HepG2 (cell line): ENCODE measurements around the gene CXXC5. TPM values are rescaled to one million over a fixed set of nuclear protein-coding genes. Genes with fewer than 3 reads are reported as not detected.
A peak's percentile ranks its signal among the peaks of the same experiment; 100 is the strongest.

Experiments used
- ATAC-seq: fragments of 200-7000 bp; cut with Tn5 transposase; 3 replicates; pipeline ENCODE4 v1.9.1; 2020; ENCODE audit warnings: mild to moderate bottlenecking, moderate library complexity
- BruUV-seq: library from RNA; stranded (reverse); fragments of 400-500 nt; replicated peaks from 2 replicates; lab custom pipeline; 2021; lab: Mats Ljungman, UMichigan
- CTCF ChIA-PET: fragments of 300-600 bp; formaldehyde crosslinking; extraction: SDS; loops from one replicate; lab custom pipeline; 2021; ENCODE audit warnings: low total read pairs, inconsistent platforms, low intra/inter-chr PET ratio; lab: Yijun Ruan, JAX
- POLR2A ChIA-PET: fragments of 350-600 bp; sonication (Branson Sonifier 250); formaldehyde crosslinking; loops from one replicate; lab custom pipeline; 2020; ENCODE audit warnings: antibody characterized with exemption, inconsistent platforms; lab: Yijun Ruan, JAX
- DNase-seq: peaks from one replicate; pipeline ENCODE4 v3.0.0-alpha.2; 2015; ENCODE audit warnings: low spot score
- FAIRE-seq: peaks from 3 replicates; lab custom pipeline; 2011; peaks lifted over from hg19 to GRCh38; lab: Jason Lieb, UNC
- H2AFZ ChIP-seq: one replicate; pipeline ENCODE4 v1.6.1; 2011; ENCODE audit warnings: low read length, inconsistent platforms
- H3K27ac ChIP-seq: fragments of 300-600 bp; 3 replicates; pipeline ENCODE4 v1.8.0; 2011; ENCODE audit warnings: mixed run types, mild to moderate bottlenecking, mixed read lengths, low read length, inconsistent platforms; ENCODE audit not compliant: insufficient read depth; ENCODE audit errors: extremely low read length
- H3K27me3 ChIP-seq, 2 experiments: fragments of 200-600 bp in 1 of 2; 2 replicates in 1 of 2; 3 replicates in 1 of 2; pipeline versions ENCODE4 v1.6.0 to v1.8.0; 2011; ENCODE audit warnings: low read length in 2 of 2, mild to moderate bottlenecking in 2 of 2, moderate library complexity in 2 of 2, inconsistent platforms in 1 of 2; ENCODE audit not compliant: insufficient read depth in 2 of 2, control insufficient read depth in 1 of 2
- H3K36me3 ChIP-seq, 2 experiments: fragments of 200-600 bp in 1 of 2; replicated peaks in 1 of 2; 2 replicates in 1 of 2; 3 replicates in 1 of 2; pipeline versions ENCODE4 v1.5.1 to v1.8.0; 2011; ENCODE audit warnings: low read length in 2 of 2, inconsistent platforms in 1 of 2; ENCODE audit not compliant: insufficient read depth in 2 of 2, control insufficient read depth in 1 of 2
- H3K4me1 ChIP-seq: 2 replicates; pipeline ENCODE4 v1.5.1; 2012; ENCODE audit warnings: low read length, inconsistent platforms; ENCODE audit not compliant: insufficient read depth
- H3K4me2 ChIP-seq: 2 replicates; pipeline ENCODE4 v1.6.0; 2011; ENCODE audit warnings: low read depth, low read length, inconsistent platforms
- H3K4me3 ChIP-seq, 3 experiments: fragments of 200-600 bp in 1 of 3; sonication (generic), shearing (Covaris generic) in 1 of 3; replicated peaks in 1 of 3; 2 replicates each; pipeline ENCODE4 v1.5.1; 2011 to 2016; ENCODE audit warnings: low read length in 3 of 3, inconsistent platforms in 2 of 3, low read depth in 2 of 3, mild to moderate bottlenecking in 2 of 3, control low read depth in 1 of 3, mixed read lengths in 1 of 3; ENCODE audit not compliant: insufficient read depth in 1 of 3
- H3K79me2 ChIP-seq: one replicate; pipeline ENCODE4 v1.6.1; 2011; ENCODE audit warnings: low read length, inconsistent platforms; ENCODE audit not compliant: insufficient read depth
- H3K9ac ChIP-seq: 2 replicates; pipeline ENCODE4 v1.6.0; 2011; ENCODE audit warnings: mild to moderate bottlenecking, low read depth, low read length, inconsistent platforms; ENCODE audit not compliant: insufficient read depth
- H3K9me3 ChIP-seq: 2 replicates; pipeline ENCODE4 v1.5.1; 2012; ENCODE audit warnings: mild to moderate bottlenecking, low read length
- H4K20me1 ChIP-seq: 2 replicates; pipeline ENCODE4 v1.6.0; 2011; ENCODE audit warnings: inconsistent platforms, mild to moderate bottlenecking, low read length, moderate library complexity; ENCODE audit not compliant: insufficient read depth
- AGO1 ChIP-seq: fragments of 200-400 bp; formaldehyde crosslinking; IDR thresholded peaks from 2 replicates; pipeline ENCODE4 v1.6.1; 2017; ENCODE audit warnings: mild to moderate bottlenecking, low read depth, low read length, moderate library complexity; ENCODE audit not compliant: poor library complexity, severe bottlenecking
- AGO2 ChIP-seq: fragments of 200-400 bp; formaldehyde crosslinking; optimal IDR thresholded peaks from 2 replicates; pipeline ENCODE3; 2017; ENCODE audit warnings: mild to moderate bottlenecking, low read depth, low read length, moderate library complexity
- AKAP8 ChIP-seq: sonication (generic); formaldehyde crosslinking; IDR thresholded peaks from 2 replicates; pipeline ENCODE4 v1.5.1; 2020; ENCODE audit warnings: mild to moderate bottlenecking, missing genetic modification reagents
- GABPB1 ChIP-seq: IDR thresholded peaks from 2 replicates; pipeline ENCODE4 v1.6.1; 2016; ENCODE audit warnings: mild to moderate bottlenecking, missing genetic modification reagents, moderate library complexity, missing compliant biosample characterization
- HNRNPL ChIP-seq: fragments of 200-400 bp; formaldehyde crosslinking; IDR thresholded peaks from 2 replicates; pipeline ENCODE4 v1.6.1; 2017; ENCODE audit warnings: mild to moderate bottlenecking, low read depth, low read length
- HNRNPLL ChIP-seq: fragments of 200-400 bp; formaldehyde crosslinking; IDR thresholded peaks from 2 replicates; pipeline ENCODE4 v1.6.1; 2017; ENCODE audit warnings: mild to moderate bottlenecking, low read depth, low read length; ENCODE audit not compliant: poor library complexity, severe bottlenecking
- KDM2A ChIP-seq: sonication (generic); formaldehyde crosslinking; IDR thresholded peaks from 2 replicates; pipeline ENCODE4 v1.4.0; 2020; ENCODE audit warnings: low read depth, missing genetic modification reagents, borderline replicate concordance
- KMT2A ChIP-seq: sonication (generic); formaldehyde crosslinking; IDR thresholded peaks from 2 replicates; pipeline ENCODE4 v1.4.0; 2020; ENCODE audit warnings: missing genetic modification reagents
- MBD4 ChIP-seq: IDR thresholded peaks from 2 replicates; pipeline ENCODE4 v1.6.1; 2012; ENCODE audit warnings: low read length, inconsistent platforms, borderline replicate concordance
- MXD4 ChIP-seq: IDR thresholded peaks from 2 replicates; pipeline ENCODE4 v1.6.1; 2016; ENCODE audit warnings: mild to moderate bottlenecking, missing biosample characterization, missing genetic modification reagents
- PHF8 ChIP-seq: sonication (generic); formaldehyde crosslinking; IDR thresholded peaks from 2 replicates; pipeline ENCODE4 v1.5.0; 2020; ENCODE audit warnings: missing genetic modification reagents
- RBM22 ChIP-seq: fragments of 200-400 bp; formaldehyde crosslinking; optimal IDR thresholded peaks from 2 replicates; pipeline ENCODE3; 2017; ENCODE audit warnings: mild to moderate bottlenecking, low read length, moderate library complexity
- RFX5 ChIP-seq: IDR thresholded peaks from 2 replicates; pipeline ENCODE4 v1.6.1; 2011; ENCODE audit warnings: low read depth, low read length, improper control_type of control experiment
- RORA ChIP-seq: sonication (generic); formaldehyde crosslinking; IDR thresholded peaks from 2 replicates; pipeline ENCODE4 v1.5.0; 2020; ENCODE audit warnings: mild to moderate bottlenecking, missing genetic modification reagents, moderate library complexity
- TAF15 ChIP-seq: fragments of 200-400 bp; formaldehyde crosslinking; IDR thresholded peaks from one replicate; pipeline ENCODE4 v1.6.1; 2018; ENCODE audit warnings: mild to moderate bottlenecking, low read depth, low read length; ENCODE audit not compliant: poor library complexity, severe bottlenecking
- TARDBP ChIP-seq: sonication (generic); formaldehyde crosslinking; IDR thresholded peaks from 2 replicates; pipeline ENCODE4 v1.8.0; 2022; ENCODE audit warnings: mild to moderate bottlenecking, missing genetic modification reagents
- TEAD3 ChIP-seq: optimal IDR thresholded peaks from 2 replicates; pipeline ENCODE3; 2016; ENCODE audit warnings: borderline replicate concordance
- ZNF235 ChIP-seq: sonication (generic); formaldehyde crosslinking; IDR thresholded peaks from 2 replicates; pipeline ENCODE4 v1.8.1; 2023; ENCODE audit warnings: mild to moderate bottlenecking, missing genetic modification reagents, borderline replicate concordance
- ZNF382 ChIP-seq: sonication (generic); formaldehyde crosslinking; IDR thresholded peaks from 2 replicates; pipeline ENCODE4 v1.5.0; 2020; ENCODE audit warnings: missing genetic modification reagents, mild to moderate bottlenecking, borderline replicate concordance
- ZNF687 ChIP-seq: sonication (generic); formaldehyde crosslinking; IDR thresholded peaks from 2 replicates; pipeline ENCODE4 v1.5.1; 2020; ENCODE audit warnings: mild to moderate bottlenecking, missing genetic modification reagents, moderate library complexity
- ZNF768 ChIP-seq: sonication (generic); formaldehyde crosslinking; IDR thresholded peaks from 2 replicates; pipeline ENCODE4 v1.4.0; 2020; ENCODE audit warnings: missing genetic modification reagents
- ZNF775 ChIP-seq: sonication (generic); formaldehyde crosslinking; IDR thresholded peaks from 2 replicates; pipeline ENCODE4 v1.4.0; 2020; ENCODE audit warnings: missing genetic modification reagents, mild to moderate bottlenecking, moderate library complexity, borderline replicate concordance
- WGBS: methylation state at CpG from one replicate; pipeline ENCODE4 v1.1.6; 2017; ENCODE audit warnings: low lambda C conversion rate; 5-methylcytosine and 5-hydroxymethylcytosine counted together
- in situ Hi-C: cut with HindIII; loops from 2 replicates; pipeline ENCODE4 v1.10.0; 2017; ENCODE audit warnings: low pct_unique_long_range_greater_than_20kb; ENCODE audit not compliant: extremely low pct_ligation_motif_present
- intact Hi-C: fragments of 100-400 bp; cut with micrococcal nuclease; formaldehyde crosslinking; loops from one replicate; pipeline ENCODE4 v1.10.0; 2022; ENCODE audit not compliant: unreplicated experiment
- polyA plus RNA-seq, 8 experiments: library from polyadenylated mRNA; depleted of rRNA in 3 of 8; stranded (reverse) in 7 of 8; unstranded in 1 of 8; fragments of >200 nt; fragmentation: Illumina TruSeq in 4 of 8; extraction: Trizol in 4 of 8; gene quantifications; 2 replicates each; pipeline versions ENCODE4 v1.2.1 to v1.2.3, GENCODE V29; 2011 to 2016; ENCODE audit warnings: low read depth in 4 of 8, missing spikeins in 1 of 8, mixed read lengths in 1 of 8; ENCODE audit not compliant: insufficient read depth in 1 of 8
- total RNA-seq, 5 experiments: library from RNA; depleted of rRNA; stranded (reverse); fragments of >200 nt; fragmentation: Illumina TruSeq; extraction: Trizol; gene quantifications; 2 replicates each; pipeline ENCODE4 v1.2.3, GENCODE V29; 2016; ENCODE audit warnings: low read depth in 1 of 5

The CXXC5 gene
- total and polyA plus RNA-seq, 2 of the 13 experiments (the other 11 are each of a cell fraction or from before 2014, with no cell fraction given), result 32.3 to 33.0 TPM

- Histone ChIP-seq H4K20me1 (no peaks in the 10 kb centered on the region), H3K27ac (no peak overlapping the region), H3K27me3 (no peaks in the 10 kb centered on the region), H2AFZ (no peak overlapping the region), H3K79me2 (no peaks in the 10 kb centered on the region), H3K4me3 (peak overlapping the region in 1 of 3 experiments; percentile 46; a peak in 1 of 6 replicates), H3K9ac (no peak overlapping the region), H3K9me3 (no peaks in the 10 kb centered on the region), H3K36me3 (no peaks in the 10 kb centered on the region), H3K4me2 (peak overlapping the region; percentile 63), H3K4me1 (peaks cover 82% of the 10 kb centered on the region)
- in situ Hi-C loops (no loop called here), intact Hi-C loops (loop anchor here (1.0 to 5.0 kb wide), 3 partner anchors 19 to 78 kb away; no protein-coding TSS in a partner anchor)
- peak; percentile 47 for ATAC-seq
- no peak for DNase-seq
- FAIRE-seq, result no peak
- ChIA-PET CTCF (interaction anchor here (1.7 to 2.6 kb wide), 3 partner anchors 54 to 76 kb away, joined by 6 to 16 read pairs (median 10); no protein-coding TSS in a partner anchor), POLR2A (interaction anchor here (1.0 to 1.8 kb wide), 5 partner anchors 18 to 58 kb away, joined by 3 to 5 read pairs (median 4); partner anchors contain the start of gene CXXC5)
- no TSS peak for BruUV-seq
- 70% methylated on average over 2 of the region's 16 CpGs for WGBS
- 0 out of 2 replicates have a peak, but pooled peaks have one; percentile 70 for TF ChIP-seq ZNF235
- TF ChIP-seq MXD4, result 0 out of 2 replicates have a peak, but pooled peaks have one; percentile 1
- TF ChIP-seq KDM2A, result peak; percentile 70; the same call in 1 of the 2 replicates
- 0 out of 2 replicates have a peak, but pooled peaks have one; percentile 34 for TF ChIP-seq HNRNPL
- TF ChIP-seq AGO2, result peak; percentile 92
- TF ChIP-seq HNRNPLL, result peak; percentile 25
- peak; percentile 34; the same call in 1 of the 2 replicates for TF ChIP-seq ZNF768 (CRISPR knock-in tag)
- TF ChIP-seq TARDBP (CRISPR knock-in tag), result peak; percentile 33; the same call in 1 of the 2 replicates
- peak; percentile 31 for TF ChIP-seq AGO1
- TF ChIP-seq MBD4, result no peak
- no peak for TF ChIP-seq ZNF775 (CRISPR knock-in tag)
- TF ChIP-seq TEAD3, result no peak
- no peak for TF ChIP-seq KMT2A
- TF ChIP-seq TAF15, result peak; percentile 42
- TF ChIP-seq RORA (CRISPR knock-in tag), result no peak
- TF ChIP-seq RFX5, result no peak
- no peak for TF ChIP-seq PHF8 (CRISPR knock-in tag)
- TF ChIP-seq GABPB1 (CRISPR knock-in tag), result peak; percentile 20; the same call in 1 of the 2 replicates
- peak; percentile 65 for TF ChIP-seq RBM22
- TF ChIP-seq AKAP8 (CRISPR knock-in tag), result 0 out of 2 replicates have a peak, but pooled peaks have one; percentile 45
- TF ChIP-seq ZNF687 (CRISPR knock-in tag), result peak; percentile 59
- TF ChIP-seq ZNF382, result no peak
These were observed 41.5 kb downstream of the CXXC5 start for GRCh38 chr5:139689631-139690063.
